Mucosa of descending colon (tissue), 3 donors: Measurements from ENCODE around the gene TACC2. TPM values are rescaled to one million over a fixed set of nuclear protein-coding genes. Genes with fewer than 3 reads are reported as not detected.
A peak's percentile ranks its signal among the peaks of the same experiment; 100 is the strongest.

ENCODE experiments used
- ATAC-seq: fragments of 200-7000 bp; cut with Tn5 transposase; one replicate; pipeline ENCODE4 v1.9.1; 2020; ENCODE audit warnings: mild to moderate bottlenecking, moderate library complexity
- DNase-seq, 3 donors: peaks; one replicate each; pipeline ENCODE4 v3.0.0-alpha.2; 2020
- H3K36me3 ChIP-seq: fragments of 200-600 bp; one replicate; pipeline ENCODE4 v1.8.0; 2021; ENCODE audit warnings: low read depth, mild to moderate bottlenecking
- H3K4me1 ChIP-seq: fragments of 200-600 bp; one replicate; pipeline ENCODE4 v1.8.0; 2021; ENCODE audit warnings: low read depth, mild to moderate bottlenecking
- H3K4me3 ChIP-seq: fragments of 200-600 bp; one replicate; pipeline ENCODE4 v1.8.0; 2021; ENCODE audit warnings: mild to moderate bottlenecking
- H3K9me3 ChIP-seq: fragments of 200-600 bp; one replicate; pipeline ENCODE4 v1.8.0; 2021; ENCODE audit warnings: mild to moderate bottlenecking
- CTCF ChIP-seq: fragments of 200-600 bp; IDR thresholded peaks from one replicate; pipeline ENCODE4 v1.8.0; 2022; ENCODE audit warnings: antibody characterized with exemption, mild to moderate bottlenecking
- intact Hi-C, 2 donors: fragments of 100-400 bp; cut with DNase I in 1 of 2; cut with micrococcal nuclease in 1 of 2; formaldehyde crosslinking; loops; one replicate each; pipeline versions ENCODE4 v1.11.0 to v1.11.1; 2022; cut with DNase I, micrococcal nuclease
- total RNA-seq, 3 donors: library from RNA; stranded (reverse); fragmentation: NEBNext Ultra II Directional in 2 of 3; extraction: Animal tissue kit (Norgen Biotek cat#: 25700) in 2 of 3; gene quantifications; one replicate each; pipeline versions ENCODE4 v1.2.1 to v1.2.4, GENCODE V29; 2021 to 2023
- donor health status: DM: no; HTN: no; CAD: no; lungs with moderate emphysema.
- donor health status: DM: no; HTN: no; CAD: no.
- donor health status: DM: no; HTN: yes; CAD: no.

Gene TACC2
- total RNA-seq, 3 donors from 2014 or later: 97.5 to 170 (median 133) TPM

GRCh38 chr10:122053314-122053713 lies 64.4 kb downstream of the TACC2 start:
- Histone ChIP-seq H3K36me3 (no peaks in the 10 kb centered on the region), H3K9me3 (no peaks in the 10 kb centered on the region), H3K4me1 (peaks cover 6% of the 10 kb centered on the region), H3K4me3 (no peak overlapping the region)
- no peak for ATAC-seq
- DNase-seq: no peak
- no peak for TF ChIP-seq CTCF
- intact Hi-C loops: loop anchor here in 1 of 2 donors (10.0 kb wide), 1 partner anchor 61 kb away; no protein-coding TSS in a partner anchor

- peak; percentile 41 for ATAC-seq
Observed at GRCh38 chr10:122054048-122055025, 65.4 kb downstream of the TACC2 start.

GRCh38 chr10:122055252-122055651 lies 66.3 kb downstream of the TACC2 start:
- intact Hi-C loops: loop anchor here in 1 of 2 donors (10.0 kb wide), 1 partner anchor 60 kb away; no protein-coding TSS in a partner anchor
- no peak for TF ChIP-seq CTCF
- no peak for DNase-seq

More at GRCh38 chr10:122054048-122055025, 65.4 kb downstream of the TACC2 start:
- DNase-seq: peak in 2 of 3 donors; percentile 74 to 75
- Histone ChIP-seq H3K4me3 (no peak overlapping the region), H3K36me3 (no peaks in the 10 kb centered on the region), H3K4me1 (peaks cover 6% of the 10 kb centered on the region), H3K9me3 (no peaks in the 10 kb centered on the region)
- peak; percentile 43 for TF ChIP-seq CTCF
- intact Hi-C loops: loop anchor here in 1 of 2 donors (10.0 kb wide), 1 partner anchor 60 kb away; no protein-coding TSS in a partner anchor

GRCh38 chr10:122056431-122057094 lies 67.6 kb downstream of the TACC2 start:
- Histone ChIP-seq H3K4me1 (peaks cover 10% of the 10 kb centered on the region), H3K36me3 (no peaks in the 10 kb centered on the region), H3K4me3 (no peak overlapping the region), H3K9me3 (no peaks in the 10 kb centered on the region)
- ATAC-seq (peak; percentile 88), DNase-seq (peak in 2 of 3 donors; percentile 51 to 66)
- no peak for TF ChIP-seq CTCF
- intact Hi-C loops: loop anchor here in 1 of 2 donors (10.0 kb wide), 1 partner anchor 58 kb away; no protein-coding TSS in a partner anchor

More at GRCh38 chr10:122055252-122055651, 66.3 kb downstream of the TACC2 start:
- no peak for ATAC-seq
- peaks cover 10% of the 10 kb centered on the region for H3K4me1 ChIP-seq
- no peaks in the 10 kb centered on the region for H3K36me3 ChIP-seq
- no peaks in the 10 kb centered on the region for H3K9me3 ChIP-seq
- no peak overlapping the region for H3K4me3 ChIP-seq

- no peaks in the 10 kb centered on the region for H3K9me3 ChIP-seq
- ATAC-seq (no peak), DNase-seq (no peak)
- peaks cover 20% of the 10 kb centered on the region for H3K4me1 ChIP-seq
- H3K4me3 ChIP-seq: no peak overlapping the region
- intact Hi-C loops: loop anchor here in 1 of 2 donors (10.0 kb wide), 1 partner anchor 57 kb away; no protein-coding TSS in a partner anchor
- TF ChIP-seq CTCF: no peak
- no peaks in the 10 kb centered on the region for H3K36me3 ChIP-seq
Observed at GRCh38 chr10:122057841-122058413, 69.0 kb downstream of the TACC2 start.
